HG03342 (cell line): ENCODE results near the gene PCDHA10.

Experiments used
- ATAC-seq: cut with Tn5 transposase; IDR thresholded peaks from one replicate; pipeline ENCODE4 v1.9.1; 2021; ENCODE audit warnings: mild to moderate bottlenecking, moderate library complexity; ENCODE audit not compliant: unreplicated experiment

Gene PCDHA10

DNA sequence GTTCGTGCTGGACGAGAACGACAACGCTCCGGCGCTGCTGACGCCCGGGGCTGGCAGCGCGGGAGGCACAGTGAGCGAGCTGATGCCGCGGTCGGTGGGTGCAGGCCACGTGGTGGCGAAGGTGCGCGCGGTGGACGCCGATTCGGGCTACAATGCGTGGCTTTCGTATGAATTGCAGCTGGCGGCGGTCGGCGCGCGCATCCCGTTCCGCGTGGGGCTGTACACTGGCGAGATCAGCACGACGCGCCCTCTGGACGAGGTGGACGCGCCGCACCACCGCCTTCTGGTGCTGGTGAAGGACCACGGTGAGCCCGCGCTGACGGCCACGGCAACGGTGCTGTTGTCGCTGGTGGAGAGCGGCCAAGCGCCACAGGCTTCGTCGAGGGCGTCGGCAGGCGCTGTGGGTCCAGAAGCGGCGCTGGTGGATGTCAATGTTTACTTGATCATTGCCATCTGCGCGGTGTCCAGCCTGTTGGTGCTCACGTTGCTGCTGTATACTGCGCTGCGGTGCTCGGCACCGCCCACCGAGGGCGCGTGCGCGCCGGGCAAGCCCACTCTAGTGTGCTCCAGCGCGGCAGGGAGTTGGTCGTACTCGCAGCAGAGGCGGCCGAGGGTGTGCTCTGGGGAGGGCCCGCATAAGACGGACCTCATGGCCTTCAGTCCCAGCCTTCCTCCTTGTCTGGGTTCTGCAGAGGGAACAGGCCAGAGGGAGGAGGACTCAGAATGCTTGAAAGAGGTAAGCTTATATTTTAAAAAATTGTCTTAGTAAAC is 28.4 kb downstream of the PCDHA10 start:
- no peak for ATAC-seq

GRCh38 chr5:140916325-140916724 is 60.6 kb downstream of the PCDHA10 start:
- no peak for ATAC-seq
